GM12878 (cell line): ENCODE results near the gene ANKRD37. TPM values are rescaled to one million over a fixed set of nuclear protein-coding genes. Genes with fewer than 3 reads are reported as not detected.

Experiments used
- ATAC-seq: fragments of 200-7000 bp; cut with Tn5 transposase; 3 replicates; pipeline ENCODE4 v1.9.1; 2020; ENCODE audit warnings: mild to moderate bottlenecking, moderate library complexity
- BruUV-seq: library from RNA; stranded (reverse); fragments of 400-500 nt; replicated peaks from 2 replicates; lab custom pipeline; 2021; lab: Mats Ljungman, UMichigan
- CTCF ChIA-PET: fragments of 300-600 bp; sonication (Branson Sonifier 250); formaldehyde crosslinking; extraction: SDS; loops from one replicate; lab custom pipeline; 2021; ENCODE audit warnings: inconsistent platforms; lab: Yijun Ruan, JAX
- POLR2A ChIA-PET: fragments of 350-600 bp; formaldehyde crosslinking; extraction: SDS; loops from one replicate; lab custom pipeline; 2021; ENCODE audit warnings: inconsistent platforms; lab: Charles Lee
- RAD21 ChIA-PET: fragments of 300-600 bp; sonication (Branson Sonifier 250); formaldehyde crosslinking; loops from one replicate; lab custom pipeline; 2023; ENCODE audit warnings: antibody characterized with exemption; ENCODE audit not compliant: unreplicated experiment; lab: Charles Lee
- SMC1A ChIA-PET: fragments of 300-600 bp; sonication (Branson Sonifier 250); formaldehyde crosslinking; loops from one replicate; lab custom pipeline; 2023; ENCODE audit not compliant: unreplicated experiment, uncharacterized antibody; lab: Charles Lee
- DNase-seq: peaks from one replicate; pipeline ENCODE4 v3.0.0-alpha.2; 2011; ENCODE audit warnings: low read depth, low spot score
- FAIRE-seq: peaks from 3 replicates; lab custom pipeline; 2011; peaks lifted over from hg19 to GRCh38; lab: Jason Lieb, UNC
- H2AFZ ChIP-seq: 2 replicates; pipeline ENCODE4 v1.6.0; 2011; ENCODE audit warnings: low read depth, low read length, control low read depth; ENCODE audit not compliant: control insufficient read depth
- H3K27ac ChIP-seq: 2 replicates; pipeline ENCODE4 v1.5.1; 2011; ENCODE audit warnings: control low read depth; ENCODE audit not compliant: control insufficient read depth, insufficient read depth
- H3K27me3 ChIP-seq, 2 experiments: replicated peaks in 1 of 2; 2 replicates each; pipeline versions ENCODE4 v1.6.0 to v1.6.1; 2011; ENCODE audit warnings: low read length in 1 of 2; ENCODE audit not compliant: control insufficient read depth in 2 of 2, insufficient read depth in 2 of 2
- H3K36me3 ChIP-seq, 2 experiments: 2 replicates each; pipeline ENCODE4 v1.5.1; 2011; ENCODE audit warnings: low read length in 1 of 2; ENCODE audit not compliant: control insufficient read depth in 2 of 2, insufficient read depth in 2 of 2
- H3K4me1 ChIP-seq: 2 replicates; pipeline ENCODE4 v1.6.1; 2011; ENCODE audit warnings: mild to moderate bottlenecking, low read length, moderate library complexity, mixed read lengths; ENCODE audit not compliant: control insufficient read depth, insufficient read depth
- H3K4me2 ChIP-seq: 2 replicates; pipeline ENCODE4 v1.6.0; 2011; ENCODE audit warnings: control low read depth; ENCODE audit not compliant: control insufficient read depth, insufficient read depth
- H3K4me3 ChIP-seq: fragments of 200-600 bp; sonication (generic); 2 replicates; pipeline ENCODE4 v1.5.1; 2016
- H3K79me2 ChIP-seq: 2 replicates; pipeline ENCODE4 v1.6.0; 2011; ENCODE audit warnings: low read length; ENCODE audit not compliant: control insufficient read depth, insufficient read depth
- H3K9ac ChIP-seq: 2 replicates; pipeline ENCODE4 v1.8.0; 2011; ENCODE audit warnings: low read length, control low read depth, mixed read lengths; ENCODE audit not compliant: control insufficient read depth, insufficient read depth
- H3K9me3 ChIP-seq: replicated peaks from 3 replicates; pipeline ENCODE4 v1.5.1; 2011; ENCODE audit warnings: mild to moderate bottlenecking, low read length; ENCODE audit not compliant: control insufficient read depth, insufficient read depth
- H4K20me1 ChIP-seq: 2 replicates; pipeline ENCODE4 v1.6.0; 2011; ENCODE audit not compliant: control insufficient read depth, insufficient read depth
- ASH2L ChIP-seq: fragments of 300-600, 200-600 bp; sonication (generic); IDR thresholded peaks from 2 replicates; pipeline ENCODE4 v1.6.1; 2017; ENCODE audit warnings: low read depth, mild to moderate bottlenecking, borderline replicate concordance
- ATF2 ChIP-seq: IDR thresholded peaks from 2 replicates; pipeline ENCODE4 v1.6.1; 2012; ENCODE audit warnings: low read length, inconsistent platforms
- CREB1 ChIP-seq: IDR thresholded peaks from 2 replicates; pipeline ENCODE4 v1.6.1; 2012; ENCODE audit warnings: low read depth, mild to moderate bottlenecking, inconsistent platforms
- GABPA ChIP-seq: IDR thresholded peaks from 2 replicates; pipeline ENCODE4 v1.6.1; 2014; ENCODE audit warnings: antibody characterized with exemption, low read depth, mild to moderate bottlenecking, inconsistent platforms
- HSF1 ChIP-seq: fragments of 150-350 bp; IDR thresholded peaks from 2 replicates; pipeline ENCODE4 v1.6.1; 2014; ENCODE audit warnings: mild to moderate bottlenecking, low read depth, low read length
- JUND ChIP-seq: IDR thresholded peaks from 2 replicates; pipeline ENCODE4 v1.6.1; 2012; ENCODE audit warnings: low read depth, mild to moderate bottlenecking, low read length, improper control_type of control experiment, moderate library complexity
- MTA3 ChIP-seq: IDR thresholded peaks from 2 replicates; pipeline ENCODE4 v1.6.1; 2012; ENCODE audit warnings: low read length, inconsistent platforms, borderline replicate concordance
- MYC ChIP-seq: IDR thresholded peaks from 2 replicates; pipeline ENCODE4 v1.6.1; 2011; ENCODE audit warnings: mild to moderate bottlenecking, low read length, moderate library complexity, inconsistent platforms; ENCODE audit not compliant: insufficient read depth, insufficient replicate concordance, insufficient read length, severe bottlenecking
- PAX5 ChIP-seq: IDR thresholded peaks from 2 replicates; pipeline ENCODE4 v1.6.1; 2011; ENCODE audit warnings: low read depth, low read length, borderline replicate concordance
- PRDM15 ChIP-seq: fragments of 450-650 bp; formaldehyde crosslinking; IDR thresholded peaks from 2 replicates; pipeline ENCODE4 v1.4.0; 2020; ENCODE audit warnings: mild to moderate bottlenecking, moderate library complexity
- RUNX3 ChIP-seq: IDR thresholded peaks from 2 replicates; pipeline ENCODE4 v1.6.1; 2012; ENCODE audit warnings: low read length, inconsistent platforms
- STAT3 ChIP-seq: IDR thresholded peaks from 2 replicates; pipeline ENCODE4 v1.6.1; 2011; ENCODE audit warnings: low read depth, low read length, improper control_type of control experiment
- TARDBP ChIP-seq: IDR thresholded peaks from 2 replicates; pipeline ENCODE4 v1.6.1; 2016; ENCODE audit warnings: borderline replicate concordance
- TCF3 ChIP-seq: IDR thresholded peaks from 2 replicates; pipeline ENCODE4 v1.6.1; 2012; ENCODE audit warnings: low read depth, mild to moderate bottlenecking, low read length, borderline replicate concordance; ENCODE audit not compliant: insufficient read depth
- YY1 ChIP-seq: IDR thresholded peaks from 2 replicates; pipeline ENCODE4 v1.6.1; 2011; ENCODE audit warnings: low read depth, mild to moderate bottlenecking, low read length
- WGBS: methylation state at CpG from one replicate; pipeline ENCODE4 v1.1.6; 2016; ENCODE audit warnings: low lambda C conversion rate; ENCODE audit not compliant: insufficient replicate concordance, insufficient coverage; ENCODE audit errors: missing lambda C conversion rate; 5-methylcytosine and 5-hydroxymethylcytosine counted together
- in situ Hi-C: fragments of 300-500 bp; cut with MboI; formaldehyde crosslinking; loops from 9 replicates; pipeline ENCODE4 v1.14.3; 2018; ENCODE audit warnings: mixed read lengths
- intact Hi-C: fragments of 100-400 bp; cut with micrococcal nuclease; formaldehyde crosslinking; loops from one replicate; pipeline ENCODE4 v1.14.2; 2022; ENCODE audit not compliant: unreplicated experiment
- polyA plus RNA-seq, 11 experiments: library from polyadenylated mRNA; depleted of rRNA in 4 of 11; unstranded in 6 of 11; stranded (reverse) in 5 of 11; fragments of >200 nt; fragmentation: Nextera tagmentation in 4 of 11; fragmentation: Illumina TruSeq in 1 of 11; extraction: Ambion mirVana in 4 of 11; extraction: Trizol in 1 of 11; gene quantifications; 1 replicate in 1 of 11; 2 replicates in 10 of 11; pipeline versions ENCODE4 v1.2.1 to v1.2.3, GENCODE V29; 2011 to 2016; ENCODE audit warnings: inconsistent platforms in 2 of 11, missing spikeins in 2 of 11, low read depth in 1 of 11
- total RNA-seq, 4 experiments: library from RNA; depleted of rRNA in 3 of 4; stranded (reverse); fragments of >200 nt in 3 of 4; fragmentation: Illumina TruSeq in 1 of 4; extraction: Trizol in 1 of 4; gene quantifications; 2 replicates each; pipeline versions ENCODE4 v1.2.1 to v1.2.3, GENCODE V29; 2013 to 2021

The ANKRD37 gene
- total and polyA plus RNA-seq, 10 of the 15 experiments (the other 5 are each of a cell fraction or from before 2014, with no cell fraction given), result 10.6 to 67.9 (median 24.2) TPM

GRCh38 chr4:185357733-185358440 is 38.8 kb upstream of the ANKRD37 start:
- in situ Hi-C loops, result no loop called here
- H3K36me3 ChIP-seq, result peaks cover 1 to 37% of the 10 kb centered on the region in 2 experiments
- no peaks in the 10 kb centered on the region for H3K79me2 ChIP-seq
- no peaks in the 10 kb centered on the region for H3K27me3 ChIP-seq
- H4K20me1 ChIP-seq, result no peaks in the 10 kb centered on the region
- no peak overlapping the region for H3K27ac ChIP-seq
- WGBS, result 92% methylated on average over 7 of the region's 7 CpGs
- no peak overlapping the region for H3K4me2 ChIP-seq
- H2AFZ ChIP-seq, result no peak overlapping the region
- CTCF ChIA-PET, result no interaction called here
- no peaks in the 10 kb centered on the region for H3K9me3 ChIP-seq
- no peak for FAIRE-seq
- H3K4me1 ChIP-seq, result 0 out of 2 replicates have a peak, but pooled peaks cover 4% of the 10 kb centered on the region
- RAD21 ChIA-PET, result no interaction called here
- SMC1A ChIA-PET, result no interaction called here
- TF ChIP-seq TARDBP (no peak), JUND (no peak), PAX5 (no peak), GABPA (no peak), MYC (no peak), MTA3 (no peak), ASH2L (no peak), PRDM15 (CRISPR knock-in tag) (no peak), YY1 (no peak), RUNX3 (no peak), CREB1 (no peak), STAT3 (no peak), HSF1 (no peak), ATF2 (no peak), TCF3 (no peak)
- TF ChIP-seq, all 136 proteins: peak for 0
- no peak overlapping the region for H3K4me3 ChIP-seq
- ATAC-seq, result no peak
- no peak for DNase-seq
- POLR2A ChIA-PET, result interaction anchor here (0.5 kb wide), 1 partner anchor 185 kb away, joined by 4 read pairs; no protein-coding TSS in a partner anchor
- H3K9ac ChIP-seq, result no peak overlapping the region
- no TSS peak for BruUV-seq
- intact Hi-C loops, result no loop called here
